ELR (cell line): Measurements from ENCODE around the gene ZBTB26.

Experiments
- DNase-seq: peaks from one replicate; pipeline ENCODE4 v3.0.0-alpha.2; 2015; ENCODE audit warnings: low read depth

The ZBTB26 gene

GRCh38 chr9:122931226-122932121 is at the start of gene ZBTB26:
ZBTB26 (minus strand) TSS chr9:122931512; CDS start chr9:122919934, 11,578 bp downstream.
- peak; percentile 98 for DNase-seq

- no peak for DNase-seq
Observed at GRCh38 chr9:122978601-122979000, 47.3 kb upstream of the ZBTB26 start.

- no peak for DNase-seq
Observed at GRCh38 chr9:122975196-122975595, 43.9 kb upstream of the ZBTB26 start.

- DNase-seq, result peak; percentile 5
Observed at GRCh38 chr9:122961139-122961538, 29.8 kb upstream of the ZBTB26 start.

- no peak for DNase-seq
Observed at GRCh38 chr9:122955961-122956360, 24.6 kb upstream of the ZBTB26 start.

- peak; percentile 49 for DNase-seq
Observed at GRCh38 chr9:122954253-122954691, 23.0 kb upstream of the ZBTB26 start.

GRCh38 chr9:122951056-122951455 is 19.7 kb upstream of the ZBTB26 start:
- no peak for DNase-seq

- no peak for DNase-seq
Observed at GRCh38 chr9:122950263-122950662, 19.0 kb upstream of the ZBTB26 start.

- DNase-seq, result no peak
Observed at GRCh38 chr9:122949696-122950095, 18.4 kb upstream of the ZBTB26 start.

- no peak for DNase-seq
Observed at GRCh38 chr9:122948313-122948712, 17.0 kb upstream of the ZBTB26 start.

- DNase-seq, result no peak
Observed at GRCh38 chr9:122946461-122947005, 15.2 kb upstream of the ZBTB26 start.

GRCh38 chr9:122944960-122945888 is 13.9 kb upstream of the ZBTB26 start:
- no peak for DNase-seq

- peak; percentile 64 for DNase-seq
Observed at GRCh38 chr9:122941582-122942234, 10.4 kb upstream of the ZBTB26 start.

GRCh38 chr9:122940749-122941581 is 9.7 kb upstream of the ZBTB26 start, which contains the start of gene RABGAP1:
RABGAP1 (plus strand) TSS chr9:122941020; CDS start chr9:122957060, 16,040 bp downstream.
- peak; percentile 99 for DNase-seq

GRCh38 chr9:122940454-122940748 is 9.1 kb upstream of the ZBTB26 start:
- no peak for DNase-seq

- no peak for DNase-seq
Observed at GRCh38 chr9:122939601-122940000, 8.3 kb upstream of the ZBTB26 start.

GRCh38 chr9:122936883-122937282 is 5.6 kb upstream of the ZBTB26 start:
- no peak for DNase-seq

- no peak for DNase-seq
Observed at GRCh38 chr9:122936464-122936863, 5.2 kb upstream of the ZBTB26 start.

- no peak for DNase-seq
Observed at GRCh38 chr9:122930541-122931225, 629 bp downstream of the ZBTB26 start.

GRCh38 chr9:122929796-122930354 is 1.4 kb downstream of the ZBTB26 start:
- DNase-seq, result no peak
